Nasal cavity respiratory epithelium epithelial cell of viscerocranial mucosa (primary cell): ENCODE data around the gene MAOB. TPM values are rescaled to one million over a fixed set of nuclear protein-coding genes. Genes with fewer than 3 reads are reported as not detected.

ENCODE experiments used
- total RNA-seq: library from RNA; depleted of rRNA; stranded (reverse); fragments of >200 nt; gene quantifications from 2 replicates; pipeline ENCODE4 v1.2.3, GENCODE V29; 2014

The MAOB gene
- 2.5 TPM in 1 of 2 replicates, not detected in the other for total RNA-seq

GRCh38 chrX:43882294-43882681 lies at the start of gene MAOB:
Gene MAOB (minus strand): TSS chrX:43882450. CDS start chrX:43882299, 151 bp downstream.

Other genes with a start within 250 kb of the MAOB start
- gene MAOA, start 226.2 kb downstream of the MAOB start, total RNA-seq, result 68.0 and 140 TPM in 2 replicates
- gene NDP, start 90.9 kb upstream of the MAOB start, total RNA-seq, result 0.07 TPM in 1 of 2 replicates, not detected in the other